H9 (cell line): ENCODE measurements around the gene BAX. TPM values are rescaled to one million over a fixed set of nuclear protein-coding genes. Genes with fewer than 3 reads are reported as not detected.

Source experiments
- DNase-seq: peaks from one replicate; pipeline ENCODE4 v3.0.0-alpha.2; 2017
- H2AFZ ChIP-seq: one replicate; pipeline ENCODE4 v1.6.1; 2013; ENCODE audit warnings: mild to moderate bottlenecking, low read length, control low read depth, moderate library complexity
- H2AK5ac ChIP-seq: 2 replicates; pipeline ENCODE4 v1.6.1; 2013; ENCODE audit warnings: low read length, control low read depth, mixed read lengths; ENCODE audit not compliant: insufficient read length
- H2BK120ac ChIP-seq: one replicate; pipeline ENCODE4 v1.6.1; 2013; ENCODE audit warnings: low read depth, mild to moderate bottlenecking, low read length, control low read depth, inconsistent platforms; ENCODE audit not compliant: poor library complexity, severe bottlenecking
- H2BK12ac ChIP-seq: 2 replicates; pipeline ENCODE4 v1.6.1; 2013; ENCODE audit warnings: low read length, control low read depth, mixed read lengths, low read depth; ENCODE audit not compliant: insufficient read length
- H2BK15ac ChIP-seq: 2 replicates; pipeline ENCODE4 v1.6.1; 2013; ENCODE audit warnings: low read depth, low read length, control low read depth
- H2BK20ac ChIP-seq: one replicate; pipeline ENCODE4 v1.6.1; 2013; ENCODE audit warnings: low read depth, mild to moderate bottlenecking, low read length, control low read depth, inconsistent platforms; ENCODE audit not compliant: poor library complexity, severe bottlenecking
- H2BK5ac ChIP-seq: 2 replicates; pipeline ENCODE4 v1.6.1; 2013; ENCODE audit warnings: low read length, control low read depth, mixed read lengths; ENCODE audit not compliant: insufficient read length
- H3K14ac ChIP-seq: 2 replicates; pipeline ENCODE4 v1.6.1; 2013; ENCODE audit warnings: low read length, control low read depth; ENCODE audit not compliant: insufficient read depth
- H3K18ac ChIP-seq: 2 replicates; pipeline ENCODE4 v1.6.1; 2013; ENCODE audit warnings: low read depth, mild to moderate bottlenecking, mixed read lengths, low read length, control low read depth; ENCODE audit not compliant: insufficient read length
- H3K23ac ChIP-seq: 2 replicates; pipeline ENCODE4 v1.6.1; 2013; ENCODE audit warnings: low read length, control low read depth, mixed read lengths, low read depth; ENCODE audit not compliant: insufficient read length
- H3K23me2 ChIP-seq: 2 replicates; pipeline ENCODE4 v1.6.1; 2013; ENCODE audit warnings: low read depth, mild to moderate bottlenecking, mixed read lengths, low read length, control low read depth; ENCODE audit not compliant: insufficient read length, poor library complexity, severe bottlenecking
- H3K27ac ChIP-seq: 2 replicates; pipeline ENCODE4 v1.5.1; 2013; ENCODE audit warnings: low read length, control low read depth, mixed read lengths, low read depth; ENCODE audit not compliant: insufficient read length
- H3K27me3 ChIP-seq: 2 replicates; pipeline ENCODE4 v1.6.1; 2013; ENCODE audit warnings: low read length, control low read depth, inconsistent platforms; ENCODE audit not compliant: insufficient read depth
- H3K4ac ChIP-seq: 2 replicates; pipeline ENCODE4 v1.6.1; 2013; ENCODE audit warnings: low read depth, mild to moderate bottlenecking, control low read depth, inconsistent platforms, low read length, moderate library complexity
- H3K4me1 ChIP-seq: 2 replicates; pipeline ENCODE4 v1.6.1; 2013; ENCODE audit warnings: low read length, control low read depth, inconsistent platforms; ENCODE audit not compliant: insufficient read depth
- H3K4me2 ChIP-seq: 2 replicates; pipeline ENCODE4 v1.6.1; 2013; ENCODE audit warnings: low read length, control low read depth, mixed read lengths; ENCODE audit not compliant: insufficient read length, insufficient read depth
- H3K56ac ChIP-seq: 2 replicates; pipeline ENCODE4 v1.6.1; 2013; ENCODE audit warnings: low read depth, mild to moderate bottlenecking, mixed read lengths, low read length, control low read depth; ENCODE audit not compliant: insufficient read length
- H3K79me1 ChIP-seq: 2 replicates; pipeline ENCODE4 v1.6.1; 2013; ENCODE audit warnings: low read depth, mild to moderate bottlenecking, moderate library complexity, low read length, control low read depth, inconsistent platforms; ENCODE audit not compliant: insufficient read depth, poor library complexity, severe bottlenecking
- H3K79me2 ChIP-seq: 2 replicates; pipeline ENCODE4 v1.6.1; 2013; ENCODE audit warnings: low read length, control low read depth, inconsistent platforms; ENCODE audit not compliant: insufficient read depth
- H3K9ac ChIP-seq: 2 replicates; pipeline ENCODE4 v1.6.1; 2013; ENCODE audit warnings: low read length, control low read depth, mixed read lengths; ENCODE audit not compliant: insufficient read length; ENCODE audit errors: extremely low read depth
- H3K9me3 ChIP-seq: one replicate; pipeline ENCODE4 v1.6.1; 2013; ENCODE audit warnings: low read depth, low read length, inconsistent platforms; ENCODE audit not compliant: control insufficient read depth
- H3T11ph ChIP-seq: one replicate; pipeline ENCODE4 v1.6.1; 2013; ENCODE audit warnings: mild to moderate bottlenecking, low read length, control low read depth, inconsistent platforms
- H4K20me1 ChIP-seq: one replicate; pipeline ENCODE4 v1.6.1; 2013; ENCODE audit not compliant: control insufficient read depth, insufficient read length, insufficient read depth
- H4K5ac ChIP-seq: 2 replicates; pipeline ENCODE4 v1.6.1; 2013; ENCODE audit warnings: low read depth, mild to moderate bottlenecking, mixed read lengths, low read length, control low read depth; ENCODE audit not compliant: insufficient read length
- H4K8ac ChIP-seq: replicated peaks from 2 replicates; pipeline ENCODE4 v1.6.1; 2013; ENCODE audit warnings: low read length, control low read depth, mixed read lengths, low read depth; ENCODE audit not compliant: insufficient read length
- H4K91ac ChIP-seq: 2 replicates; pipeline ENCODE4 v1.6.1; 2013; ENCODE audit warnings: low read depth, mild to moderate bottlenecking, moderate library complexity, mixed read lengths, low read length, control low read depth; ENCODE audit not compliant: insufficient read length
- H3K27ac Mint-ChIP-seq, 3 experiments: 2 replicates in 2 of 3; 3 replicates in 1 of 3; pipeline ENCODE4 v1.8.0; 2020 to 2021; ENCODE audit warnings: mixed read lengths in 3 of 3, mild to moderate bottlenecking in 1 of 3, moderate library complexity in 1 of 3
- H3K27me3 Mint-ChIP-seq: 2 replicates; pipeline ENCODE4 v1.8.0; 2021; ENCODE audit warnings: low read depth, mild to moderate bottlenecking, moderate library complexity, mixed read lengths
- H3K36me3 Mint-ChIP-seq, 3 experiments: 2 replicates in 2 of 3; 3 replicates in 1 of 3; pipeline ENCODE4 v1.8.0; 2020 to 2021; ENCODE audit warnings: low read depth in 3 of 3, mixed read lengths in 3 of 3; ENCODE audit not compliant: insufficient read depth in 1 of 3
- H3K4me1 Mint-ChIP-seq, 2 experiments: 2 replicates each; pipeline ENCODE4 v1.8.0; 2020; ENCODE audit warnings: mixed read lengths in 2 of 2
- H3K4me3 Mint-ChIP-seq, 2 experiments: 2 replicates in 1 of 2; 3 replicates in 1 of 2; pipeline ENCODE4 v1.8.0; 2020 to 2021; ENCODE audit warnings: mild to moderate bottlenecking in 2 of 2, mixed read lengths in 2 of 2, moderate library complexity in 1 of 2
- H3K9me3 Mint-ChIP-seq, 2 experiments: 2 replicates in 1 of 2; 3 replicates in 1 of 2; pipeline ENCODE4 v1.8.0; 2020; ENCODE audit warnings: mild to moderate bottlenecking in 2 of 2, mixed read lengths in 2 of 2, moderate library complexity in 1 of 2
- WGBS: extraction: QIAGEN DNeasy Blood & Tissue Kit; methylation state at CpG from one replicate; pipeline ENCODE4 v1.1.7; 2013; ENCODE audit warnings: missing lambda C conversion rate, low lambda C conversion rate, mixed read lengths; ENCODE audit not compliant: insufficient read length; ENCODE audit errors: extremely low coverage; 5-methylcytosine and 5-hydroxymethylcytosine counted together
- total RNA-seq: library from RNA; stranded (reverse); gene quantifications from 2 replicates; pipeline ENCODE4 v1.2.1, GENCODE V29; 2021
- TF ChIP-seq, protein P1 (sequence below): fragments of 200-600 bp; sonication (generic); conservative IDR thresholded peaks from 3 replicates; pipeline ENCODE4 v1.8.0; 2021; ENCODE audit warnings: antibody characterized with exemption, mild to moderate bottlenecking

Gene BAX
- total RNA-seq, 1 experiment from 2014 or later = 310 TPM

DNA sequence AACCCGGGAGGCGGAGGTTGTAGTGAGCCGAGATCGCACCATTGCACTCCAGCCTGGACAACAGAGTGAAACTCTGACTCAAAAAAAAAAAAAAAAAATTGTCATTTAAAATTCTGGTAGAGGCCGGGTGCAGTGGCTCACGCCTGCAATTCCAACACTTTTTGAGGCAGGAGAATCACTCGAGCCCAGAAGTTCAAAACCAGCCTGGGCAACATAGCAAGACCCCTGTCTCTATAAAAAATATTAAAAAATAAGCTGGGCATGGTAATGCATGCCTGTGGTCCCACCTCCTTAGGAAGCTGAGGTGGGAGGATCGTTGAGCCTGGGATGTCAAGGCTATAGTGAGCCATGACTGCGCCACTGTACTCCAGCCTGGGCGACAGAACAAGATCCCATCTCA, 48.4 kb upstream of the BAX start:
- no peak overlapping the region for H4K8ac ChIP-seq
- H3K14ac ChIP-seq = no peak overlapping the region
- H3T11ph ChIP-seq = no peak overlapping the region
- H2BK5ac ChIP-seq = no peak overlapping the region
- no peaks in the 10 kb centered on the region for H4K20me1 ChIP-seq
- no peak overlapping the region for H3K4ac ChIP-seq
- no peak overlapping the region for H2BK15ac ChIP-seq
- no peak overlapping the region for H3K9ac ChIP-seq
- H2AFZ ChIP-seq = no peak overlapping the region
- TF ChIP-seq, protein P1, sequence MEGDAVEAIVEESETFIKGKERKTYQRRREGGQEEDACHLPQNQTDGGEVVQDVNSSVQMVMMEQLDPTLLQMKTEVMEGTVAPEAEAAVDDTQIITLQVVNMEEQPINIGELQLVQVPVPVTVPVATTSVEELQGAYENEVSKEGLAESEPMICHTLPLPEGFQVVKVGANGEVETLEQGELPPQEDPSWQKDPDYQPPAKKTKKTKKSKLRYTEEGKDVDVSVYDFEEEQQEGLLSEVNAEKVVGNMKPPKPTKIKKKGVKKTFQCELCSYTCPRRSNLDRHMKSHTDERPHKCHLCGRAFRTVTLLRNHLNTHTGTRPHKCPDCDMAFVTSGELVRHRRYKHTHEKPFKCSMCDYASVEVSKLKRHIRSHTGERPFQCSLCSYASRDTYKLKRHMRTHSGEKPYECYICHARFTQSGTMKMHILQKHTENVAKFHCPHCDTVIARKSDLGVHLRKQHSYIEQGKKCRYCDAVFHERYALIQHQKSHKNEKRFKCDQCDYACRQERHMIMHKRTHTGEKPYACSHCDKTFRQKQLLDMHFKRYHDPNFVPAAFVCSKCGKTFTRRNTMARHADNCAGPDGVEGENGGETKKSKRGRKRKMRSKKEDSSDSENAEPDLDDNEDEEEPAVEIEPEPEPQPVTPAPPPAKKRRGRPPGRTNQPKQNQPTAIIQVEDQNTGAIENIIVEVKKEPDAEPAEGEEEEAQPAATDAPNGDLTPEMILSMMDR = no peak
- no peak overlapping the region for H4K91ac ChIP-seq
- no peaks in the 10 kb centered on the region; the same call in 1 of the 2 replicates for H3K27me3 Mint-ChIP-seq
- H3K4me1 Mint-ChIP-seq = peaks cover 5 to 8% of the 10 kb centered on the region in 2 experiments; a peak in 3 of 4 replicates
- H3K79me2 ChIP-seq = no peaks in the 10 kb centered on the region
- no peaks in the 10 kb centered on the region for H3K23me2 ChIP-seq
- no peak overlapping the region for H3K27ac ChIP-seq
- H3K27ac Mint-ChIP-seq = no peak overlapping the region
- H2BK120ac ChIP-seq = no peak overlapping the region
- H3K9me3 ChIP-seq = no peaks in the 10 kb centered on the region
- peaks cover 34 to 79% (median 68%) of the 10 kb centered on the region in 3 experiments; a peak in 6 of 7 replicates for H3K36me3 Mint-ChIP-seq
- H2BK12ac ChIP-seq = no peak overlapping the region
- H4K5ac ChIP-seq = no peak overlapping the region
- no peaks in the 10 kb centered on the region for H3K4me1 ChIP-seq
- no peak overlapping the region for H3K18ac ChIP-seq
- H3K4me2 ChIP-seq = no peak overlapping the region
- no CpG with 5 or more reads among the region's 10 CpGs for WGBS
- H3K56ac ChIP-seq = no peak overlapping the region
- H3K79me1 ChIP-seq = no peaks in the 10 kb centered on the region
- H3K4me3 Mint-ChIP-seq = no peak overlapping the region; a peak in 1 of 5 replicates
- no peak overlapping the region for H2BK20ac ChIP-seq
- DNase-seq = no peak
- no peak overlapping the region for H2AK5ac ChIP-seq
- H3K27me3 ChIP-seq = no peaks in the 10 kb centered on the region
- H3K23ac ChIP-seq = no peak overlapping the region
- H3K9me3 Mint-ChIP-seq = no peaks in the 10 kb centered on the region; a peak in 1 of 5 replicates
